CD14-positive monocyte (primary cell): Measurements from ENCODE around the gene ZNF594. TPM values are rescaled to one million over a fixed set of nuclear protein-coding genes. Genes with fewer than 3 reads are reported as not detected.
A peak's percentile ranks its signal among the peaks of the same experiment; 100 is the strongest.

Source experiments
- DNase-seq, 3 donors: peaks; one replicate each; pipeline ENCODE4 v3.0.0-alpha.2; 2011 to 2022
- H2AFZ ChIP-seq: 2 replicates; pipeline ENCODE4 v1.6.0; 2012; ENCODE audit warnings: mild to moderate bottlenecking, low read depth, low read length, inconsistent platforms; ENCODE audit not compliant: insufficient read depth, poor library complexity, severe bottlenecking
- H3K27ac ChIP-seq, 2 donors: 1 replicate in 1 of 2; 2 replicates in 1 of 2; pipeline ENCODE4 v1.5.1; 2012 to 2013; ENCODE audit warnings: low read length in 2 of 2, control low read depth in 1 of 2, inconsistent platforms in 1 of 2, low read depth in 1 of 2, mild to moderate bottlenecking in 1 of 2
- H3K27me3 ChIP-seq, 2 donors: one replicate each; pipeline versions ENCODE4 v1.6.0 to v1.6.1; 2011 to 2013; ENCODE audit warnings: low read length in 2 of 2; ENCODE audit not compliant: control insufficient read depth in 2 of 2, insufficient read depth in 2 of 2
- H3K36me3 ChIP-seq, 2 donors: replicated peaks in 1 of 2; 1 replicate in 1 of 2; 2 replicates in 1 of 2; pipeline versions ENCODE4 v1.5.1 to v1.6.1; 2012 to 2013; ENCODE audit warnings: low read length in 2 of 2, control low read depth in 1 of 2, inconsistent platforms in 1 of 2, mild to moderate bottlenecking in 1 of 2; ENCODE audit not compliant: insufficient read depth in 2 of 2, control insufficient read depth in 1 of 2
- H3K4me1 ChIP-seq, 2 donors: 1 replicate in 1 of 2; 2 replicates in 1 of 2; pipeline versions ENCODE4 v1.5.1 to v1.6.1; 2012 to 2013; ENCODE audit warnings: low read length in 2 of 2, control low read depth in 1 of 2, inconsistent platforms in 1 of 2, mild to moderate bottlenecking in 1 of 2, moderate library complexity in 1 of 2; ENCODE audit not compliant: insufficient read depth in 2 of 2, control insufficient read depth in 1 of 2
- H3K4me2 ChIP-seq: replicated peaks from 2 replicates; pipeline ENCODE3; 2012; ENCODE audit warnings: low read length, moderate library complexity, mild to moderate bottlenecking; ENCODE audit not compliant: poor library complexity, severe bottlenecking; ENCODE audit errors: extremely low read depth
- H3K4me3 ChIP-seq, 3 experiments: fragments of 200-600 bp in 1 of 3; sonication (generic) in 1 of 3; replicated peaks in 1 of 3; 1 replicate in 2 of 3; 2 replicates in 1 of 3; pipeline ENCODE4 v1.5.1; 2011 to 2013; ENCODE audit warnings: low read length in 3 of 3, mild to moderate bottlenecking in 3 of 3, control low read depth in 2 of 3, low read depth in 2 of 3, inconsistent platforms in 1 of 3, moderate library complexity in 1 of 3
- H3K79me2 ChIP-seq: 2 replicates; pipeline ENCODE4 v1.6.0; 2012; ENCODE audit warnings: mild to moderate bottlenecking, control low read depth, inconsistent platforms, low read length, moderate library complexity; ENCODE audit not compliant: insufficient read depth
- H3K9ac ChIP-seq: 2 replicates; pipeline ENCODE4 v1.6.0; 2017; ENCODE audit warnings: low read length, mild to moderate bottlenecking; ENCODE audit not compliant: insufficient read depth, poor library complexity, severe bottlenecking
- H3K9me3 ChIP-seq, 2 donors: replicated peaks in 1 of 2; 1 replicate in 1 of 2; 2 replicates in 1 of 2; pipeline versions ENCODE4 v1.5.1 to v1.6.1; 2012 to 2013; ENCODE audit warnings: low read length in 2 of 2, control low read depth in 1 of 2; ENCODE audit not compliant: control insufficient read depth in 1 of 2, insufficient read depth in 1 of 2
- H4K20me1 ChIP-seq: 2 replicates; pipeline ENCODE4 v1.6.0; 2012; ENCODE audit warnings: mild to moderate bottlenecking, low read length, control low read depth, moderate library complexity; ENCODE audit not compliant: insufficient read depth
- H3K27ac Mint-ChIP-seq, 7 donors: one replicate each; pipeline ENCODE4 v1.8.0; 2020; ENCODE audit warnings: mild to moderate bottlenecking in 7 of 7, mixed read lengths in 7 of 7, moderate library complexity in 6 of 7, inconsistent platforms in 2 of 7
- H3K27me3 Mint-ChIP-seq, 3 donors: one replicate each; pipeline ENCODE4 v1.8.0; 2021 to 2022; ENCODE audit warnings: low read depth in 3 of 3, mild to moderate bottlenecking in 3 of 3, mixed read lengths in 3 of 3, moderate library complexity in 3 of 3, inconsistent platforms in 1 of 3
- H3K36me3 Mint-ChIP-seq, 2 donors: one replicate each; pipeline ENCODE4 v1.8.0; 2020; ENCODE audit warnings: mixed read lengths in 2 of 2, inconsistent platforms in 1 of 2, mild to moderate bottlenecking in 1 of 2
- H3K4me1 Mint-ChIP-seq: one replicate; pipeline ENCODE4 v1.8.0; 2020; ENCODE audit warnings: mild to moderate bottlenecking, mixed read lengths
- H3K4me3 Mint-ChIP-seq, 2 donors: one replicate each; pipeline ENCODE4 v1.8.0; 2020; ENCODE audit warnings: mild to moderate bottlenecking in 2 of 2, mixed read lengths in 2 of 2, moderate library complexity in 1 of 2
- H3K9me3 Mint-ChIP-seq, 7 donors: one replicate each; pipeline ENCODE4 v1.8.0; 2020 to 2022; ENCODE audit warnings: mixed read lengths in 7 of 7, mild to moderate bottlenecking in 6 of 7, moderate library complexity in 6 of 7, inconsistent platforms in 2 of 7
- CTCF ChIP-seq: fragments of 200-600 bp; IDR thresholded peaks from one replicate; pipeline ENCODE4 v1.8.0; 2022; ENCODE audit warnings: antibody characterized with exemption, mild to moderate bottlenecking
- WGBS: methylation state at CpG from one replicate; pipeline ENCODE4 v1.1.5; 2013; ENCODE audit warnings: missing lambda C conversion rate; ENCODE audit not compliant: insufficient coverage; 5-methylcytosine and 5-hydroxymethylcytosine counted together
- intact Hi-C, 2 donors: fragments of 100-400 bp; cut with micrococcal nuclease; formaldehyde crosslinking; loops; one replicate each; pipeline versions ENCODE4 v1.15.0 to v1.15.1; 2023
- polyA plus RNA-seq, 3 donors: library from polyadenylated mRNA; depleted of rRNA in 1 of 3; unstranded in 2 of 3; stranded (reverse) in 1 of 3; fragments of 300-500 nt in 2 of 3; fragments of >200 nt in 1 of 3; fragmentation: Illumina TruSeq in 2 of 3; gene quantifications; 1 replicate in 2 of 3; 2 replicates in 1 of 3; pipeline ENCODE4 v1.2.3, GENCODE V29; 2012 to 2021

Gene ZNF594
- polyA plus RNA-seq, 3 donors, result 0.34 to 1.0 TPM; not detected in 1

GRCh38 chr17:5210091-5210490, 18.4 kb upstream of the ZNF594 start:
- peak overlapping the region in 5 of 7 donors; percentile 6 to 85 (median 60) for H3K27ac Mint-ChIP-seq
- no peak for DNase-seq
- Histone ChIP-seq H3K9me3 (no peaks in the 10 kb centered on the region), H3K4me2 (no peak overlapping the region), H2AFZ (no peak overlapping the region), H4K20me1 (peaks cover 49% of the 10 kb centered on the region), H3K27me3 (no peaks in the 10 kb centered on the region), H3K79me2 (peaks cover 4% of the 10 kb centered on the region), H3K27ac (peak overlapping the region; percentile 31 to 70), H3K4me3 (no peak overlapping the region), H3K36me3 (peaks cover 50 to 57% of the 10 kb centered on the region in 2 donors), H3K9ac (no peak overlapping the region), H3K4me1 (peaks cover 36 to 42% of the 10 kb centered on the region in 2 donors)
- H3K36me3 Mint-ChIP-seq, result peaks cover 63 to 65% of the 10 kb centered on the region in 2 donors
- H3K4me1 Mint-ChIP-seq, result peaks cover 41% of the 10 kb centered on the region
- H3K4me3 Mint-ChIP-seq, result no peak overlapping the region
- peaks cover 0 to 5% (median 0%) of the 10 kb centered on the region in 3 donors for H3K27me3 Mint-ChIP-seq
- intact Hi-C loops, result no loop called here
- no CpG with 5 or more reads among the region's 5 CpGs for WGBS
- H3K9me3 Mint-ChIP-seq, result no peaks in the 10 kb centered on the region
- TF ChIP-seq CTCF, result no peak

- TF ChIP-seq CTCF, result no peak
- peaks cover 36 to 42% of the 10 kb centered on the region in 2 donors for H3K4me1 ChIP-seq
- H3K9me3 ChIP-seq, result no peaks in the 10 kb centered on the region
- H3K27ac ChIP-seq, result no peak overlapping the region
- 100% methylated on average over 2 of the region's 3 CpGs for WGBS
- DNase-seq, result no peak
- no peak overlapping the region for H3K4me2 ChIP-seq
- peaks cover 0 to 2% (median 0%) of the 10 kb centered on the region in 7 donors for H3K9me3 Mint-ChIP-seq
- peaks cover 4% of the 10 kb centered on the region for H3K79me2 ChIP-seq
- no peak overlapping the region for H3K9ac ChIP-seq
- peak overlapping the region in 1 of 7 donors; percentile 37 for H3K27ac Mint-ChIP-seq
- peaks cover 46% of the 10 kb centered on the region for H4K20me1 ChIP-seq
- no peaks in the 10 kb centered on the region for H3K27me3 ChIP-seq
- peaks cover 57 to 65% of the 10 kb centered on the region in 2 donors for H3K36me3 Mint-ChIP-seq
- peaks cover 41% of the 10 kb centered on the region for H3K4me1 Mint-ChIP-seq
- no peak overlapping the region for H2AFZ ChIP-seq
- intact Hi-C loops, result no loop called here
- no peak overlapping the region for H3K4me3 Mint-ChIP-seq
- H3K36me3 ChIP-seq, result peaks cover 46 to 51% of the 10 kb centered on the region in 2 donors
- peaks cover 0 to 5% (median 2%) of the 10 kb centered on the region in 3 donors for H3K27me3 Mint-ChIP-seq
- H3K4me3 ChIP-seq, result no peak overlapping the region
Observed at GRCh38 chr17:5209396-5209795, 17.7 kb upstream of the ZNF594 start.
